ENCODE results near the gene ARHGAP10.
"Not testable (repeated sequence)": the region's sequence is repeated elsewhere in the genome, so short reads cannot be mapped to it uniquely, and the experiment has no call there.

Gene ARHGAP10

GRCh38 chr4:147793569-147794313 is 61.9 kb downstream of the ARHGAP10 start:
- no peak for DNase-seq (ENCODE audit: low spot score)

GRCh38 chr4:147794314-147794680 is 62.4 kb downstream of the ARHGAP10 start:
- DNase-seq (ENCODE audit: low spot score), result no peak

GRCh38 chr4:147794787-147795413 is 63.0 kb downstream of the ARHGAP10 start:
- DNase-seq (ENCODE audit: low spot score), result no peak

- not testable (repeated sequence) for DNase-seq (ENCODE audit: low spot score)
Observed at GRCh38 chr4:147799057-147799456, 67.2 kb downstream of the ARHGAP10 start.

- no peak for DNase-seq (ENCODE audit: low spot score)
Observed at GRCh38 chr4:147799986-147800555, 68.2 kb downstream of the ARHGAP10 start.

GRCh38 chr4:147801820-147802219 is 69.9 kb downstream of the ARHGAP10 start:
- DNase-seq (ENCODE audit: low spot score), result no peak

- DNase-seq (ENCODE audit: low spot score), result no peak
Observed at GRCh38 chr4:147802346-147802745, 70.5 kb downstream of the ARHGAP10 start.

- DNase-seq (ENCODE audit: low spot score), result no peak
Observed at GRCh38 chr4:147805946-147806345, 74.1 kb downstream of the ARHGAP10 start.

GRCh38 chr4:147808447-147808846 is 76.6 kb downstream of the ARHGAP10 start:
- no peak for DNase-seq (ENCODE audit: low spot score)

GRCh38 chr4:147809211-147809610 is 77.3 kb downstream of the ARHGAP10 start:
- no peak for DNase-seq (ENCODE audit: low spot score)

- no peak for DNase-seq (ENCODE audit: low spot score)
Observed at GRCh38 chr4:147811878-147812277, 80.0 kb downstream of the ARHGAP10 start.

- DNase-seq (ENCODE audit: low spot score), result no peak
Observed at GRCh38 chr4:147813109-147813773, 81.4 kb downstream of the ARHGAP10 start.

- no peak for DNase-seq (ENCODE audit: low spot score)
Observed at GRCh38 chr4:147813973-147814372, 82.1 kb downstream of the ARHGAP10 start.

- no peak for DNase-seq (ENCODE audit: low spot score)
Observed at GRCh38 chr4:147814376-147814775, 82.5 kb downstream of the ARHGAP10 start.

- DNase-seq (ENCODE audit: low spot score), result no peak
Observed at GRCh38 chr4:147815741-147816140, 83.9 kb downstream of the ARHGAP10 start.

- DNase-seq (ENCODE audit: low spot score), result no peak
Observed at GRCh38 chr4:147816382-147817254, 84.7 kb downstream of the ARHGAP10 start.

GRCh38 chr4:147820975-147821374 is 89.1 kb downstream of the ARHGAP10 start:
- DNase-seq (ENCODE audit: low spot score), result no peak

GRCh38 chr4:147821555-147821954 is 89.7 kb downstream of the ARHGAP10 start:
- no peak for DNase-seq (ENCODE audit: low spot score)

- no peak for DNase-seq (ENCODE audit: low spot score)
Observed at GRCh38 chr4:147822128-147822527, 90.2 kb downstream of the ARHGAP10 start.

- no peak for DNase-seq (ENCODE audit: low spot score)
Observed at GRCh38 chr4:147823130-147823529, 91.2 kb downstream of the ARHGAP10 start.

GRCh38 chr4:147824316-147824715 is 92.4 kb downstream of the ARHGAP10 start:
- DNase-seq (ENCODE audit: low spot score), result no peak

- DNase-seq (ENCODE audit: low spot score), result no peak
Observed at GRCh38 chr4:147824884-147825283, 93.0 kb downstream of the ARHGAP10 start.

Data from germinal center (tissue), 1 donor.